IPS-18c (cell line): ENCODE data around the gene C1orf50.
"Not testable (repeated sequence)": the region's sequence is repeated elsewhere in the genome, so short reads cannot be mapped to it uniquely, and the experiment has no call there.

Source experiments
- H3K4me3 ChIP-seq: 2 replicates; pipeline ENCODE4 v1.7.0; 2013; ENCODE audit warnings: low read depth, mild to moderate bottlenecking, low read length, moderate library complexity; ENCODE audit not compliant: insufficient read depth
- H3K9me3 ChIP-seq: one replicate; pipeline ENCODE4 v1.6.1; 2013; ENCODE audit warnings: mild to moderate bottlenecking, low read length, moderate library complexity; ENCODE audit not compliant: control insufficient read depth, insufficient read depth

The C1orf50 gene

DNA sequence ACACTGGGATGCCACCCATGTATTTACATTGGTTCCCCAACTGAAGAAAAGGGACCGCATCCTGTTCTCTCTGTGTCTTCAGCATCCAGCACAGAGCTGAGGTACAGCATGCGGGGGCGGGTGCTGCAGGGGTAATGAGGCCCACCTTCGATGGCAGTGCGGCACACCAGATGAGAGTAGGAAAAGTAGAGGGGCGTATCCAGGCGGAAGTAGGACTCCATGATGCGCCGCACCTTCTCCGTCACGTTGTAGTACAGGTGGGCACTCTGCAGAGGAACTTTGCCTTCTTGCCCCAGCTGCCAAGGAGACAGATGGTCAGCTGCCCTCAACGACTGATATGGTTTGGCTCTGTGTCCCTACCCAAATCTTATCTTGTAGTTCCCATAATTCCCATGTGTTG, 17.0 kb upstream of the C1orf50 start:
- Histone ChIP-seq H3K9me3 (no peaks in the 10 kb centered on the region), H3K4me3 (no peak overlapping the region)

- H3K4me3 ChIP-seq, H3K9me3 ChIP-seq: not testable (repeated sequence)
Measured at GRCh38 chr1:42751511-42752070, 15.5 kb upstream of the C1orf50 start.

GRCh38 chr1:42752284-42752683, 14.8 kb upstream of the C1orf50 start:
- Histone ChIP-seq H3K4me3 (no peak overlapping the region), H3K9me3 (no peaks in the 10 kb centered on the region)

DNA sequence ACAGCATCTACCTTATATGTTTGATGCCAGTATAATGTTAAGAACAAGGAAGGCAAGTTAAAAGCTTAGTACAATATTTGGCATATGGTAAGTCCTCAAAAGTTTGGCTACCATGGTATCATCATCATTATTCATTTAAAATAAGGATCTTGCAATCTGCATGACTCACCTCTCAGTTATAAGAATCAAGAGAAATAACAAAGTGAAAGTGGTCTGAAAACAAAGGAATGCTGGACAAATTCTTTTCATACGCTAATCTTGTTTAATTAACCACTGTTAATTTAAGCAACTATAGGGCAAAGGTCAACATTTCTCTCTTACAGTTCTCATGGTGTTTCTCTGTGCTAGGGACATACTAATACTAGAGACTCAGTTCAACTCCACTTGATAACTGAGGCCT, 14.0 kb upstream of the C1orf50 start:
- H3K4me3 ChIP-seq = no peak overlapping the region
- no peaks in the 10 kb centered on the region for H3K9me3 ChIP-seq

DNA sequence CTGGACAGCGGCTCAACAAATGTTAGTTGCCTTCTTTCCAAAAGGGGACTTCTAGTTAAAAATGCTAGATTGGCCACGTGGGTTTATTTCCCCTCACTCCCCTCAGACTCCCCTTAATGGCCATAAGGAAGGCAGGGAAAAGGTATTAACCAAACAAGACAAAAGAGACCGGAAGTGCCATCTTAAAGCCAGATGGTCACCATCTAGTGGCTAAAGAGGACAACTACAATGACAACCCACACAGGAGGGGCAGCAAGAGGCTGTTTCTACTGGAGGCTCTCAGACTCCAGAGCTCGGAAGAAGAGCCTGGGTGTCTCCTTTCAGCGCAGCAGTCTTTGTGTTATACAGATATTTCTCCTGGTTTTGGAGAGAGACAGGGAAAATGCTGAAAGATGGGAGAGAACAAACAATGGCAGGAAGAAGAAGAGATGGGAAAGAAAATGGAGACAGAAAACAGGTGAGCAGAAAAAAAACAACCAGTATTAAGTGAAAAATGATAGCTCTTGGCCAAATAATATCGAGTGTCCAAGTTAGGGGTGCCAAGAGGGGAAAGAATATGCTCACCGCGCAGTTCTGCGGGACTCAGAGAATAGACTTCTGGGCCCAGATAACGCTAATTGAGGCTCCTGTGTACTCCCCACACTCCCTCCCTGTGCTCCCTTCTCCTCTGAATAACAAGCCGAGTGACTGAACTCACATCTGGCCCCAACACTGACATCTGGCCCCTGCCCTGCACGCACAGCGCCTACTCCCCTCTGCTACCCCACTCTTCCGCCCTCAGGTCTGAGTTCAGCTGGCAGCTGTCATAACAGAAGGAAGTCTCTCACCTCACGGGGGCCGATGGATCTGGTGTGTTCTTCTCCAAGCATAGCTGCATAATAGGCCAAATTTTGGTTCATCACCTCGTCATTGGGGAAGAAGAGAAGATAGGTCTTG, 9.8 kb upstream of the C1orf50 start:
- H3K4me3 ChIP-seq = no peak overlapping the region
- H3K9me3 ChIP-seq = no peaks in the 10 kb centered on the region

GRCh38 chr1:42757892-42758275, 9.2 kb upstream of the C1orf50 start:
- Histone ChIP-seq H3K4me3 (no peak overlapping the region), H3K9me3 (no peaks in the 10 kb centered on the region)

GRCh38 chr1:42758641-42759040, 8.4 kb upstream of the C1orf50 start:
- H3K9me3 ChIP-seq = no peaks in the 10 kb centered on the region
- H3K4me3 ChIP-seq = no peak overlapping the region

DNA sequence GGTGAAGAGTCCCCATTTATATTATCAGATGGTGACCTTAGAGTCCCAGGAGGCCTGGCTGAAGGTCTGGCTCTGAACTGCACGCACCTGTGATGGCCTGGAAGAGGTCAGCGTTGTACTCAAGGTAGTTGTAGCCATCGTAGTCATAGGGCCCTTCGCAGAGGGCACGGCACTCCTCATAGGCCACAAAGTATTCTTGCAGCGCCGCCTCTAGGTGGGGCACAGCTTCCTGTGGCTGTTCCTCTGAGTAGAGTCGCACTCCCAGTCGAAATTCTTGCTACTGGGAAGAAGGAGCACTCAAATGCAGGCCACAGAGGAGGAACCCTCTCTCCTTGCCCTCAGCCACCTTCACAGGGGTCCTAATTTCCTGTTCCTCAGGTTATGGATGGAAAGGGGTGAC, 7.9 kb upstream of the C1orf50 start:
- H3K9me3 ChIP-seq = no peaks in the 10 kb centered on the region
- H3K4me3 ChIP-seq = no peak overlapping the region

GRCh38 chr1:42761567-42761966, 5.5 kb upstream of the C1orf50 start:
- Histone ChIP-seq H3K9me3 (no peaks in the 10 kb centered on the region), H3K4me3 (no peak overlapping the region)

- H3K9me3 ChIP-seq = no peaks in the 10 kb centered on the region
Measured at GRCh38 chr1:42762269-42762668, 4.8 kb upstream of the C1orf50 start.

GRCh38 chr1:42765269-42765668, 1.8 kb upstream of the C1orf50 start:
- H3K4me3 ChIP-seq = peak overlapping the region; percentile 99
- H3K9me3 ChIP-seq = no peaks in the 10 kb centered on the region

More at GRCh38 chr1:42762269-42762668, 4.8 kb upstream of the C1orf50 start:
- no peak overlapping the region for H3K4me3 ChIP-seq

GRCh38 chr1:42765832-42766740, 963 bp upstream of the C1orf50 start:
- Histone ChIP-seq H3K9me3 (no peaks in the 10 kb centered on the region), H3K4me3 (peak overlapping the region; percentile 99)

- H3K9me3 ChIP-seq = no peaks in the 10 kb centered on the region
- H3K4me3 ChIP-seq = peak overlapping the region; percentile 99
Measured at GRCh38 chr1:42767510-42768000, 506 bp downstream of the C1orf50 start.

DNA sequence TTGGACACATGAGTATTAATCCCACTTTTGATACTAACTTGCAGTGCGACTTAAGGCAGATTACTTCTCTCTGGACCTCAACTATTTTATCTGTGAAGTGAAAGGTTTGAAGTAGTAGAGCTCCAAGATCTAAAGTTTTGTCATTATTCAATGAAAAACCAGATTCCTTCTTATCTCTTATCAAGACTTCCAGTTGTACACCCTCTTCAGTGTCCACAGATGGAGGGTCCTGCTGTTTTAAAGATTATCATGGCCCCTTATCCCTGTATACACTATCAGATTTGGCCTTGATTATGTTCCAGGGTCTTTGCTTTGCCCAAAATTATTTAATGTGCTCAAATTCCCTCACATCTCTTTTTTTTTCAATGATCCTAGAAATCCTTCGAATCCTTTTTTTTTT, 1.1 kb downstream of the C1orf50 start:
- no peaks in the 10 kb centered on the region for H3K9me3 ChIP-seq
- peak overlapping the region; percentile 99; the same call in 1 of the 2 replicates for H3K4me3 ChIP-seq

GRCh38 chr1:42769811-42770210, 2.8 kb downstream of the C1orf50 start:
- no peak overlapping the region for H3K4me3 ChIP-seq
- H3K9me3 ChIP-seq = no peaks in the 10 kb centered on the region

- H3K9me3 ChIP-seq = no peaks in the 10 kb centered on the region
- no peak overlapping the region for H3K4me3 ChIP-seq
Measured at GRCh38 chr1:42773420-42773819, 6.4 kb downstream of the C1orf50 start.

DNA sequence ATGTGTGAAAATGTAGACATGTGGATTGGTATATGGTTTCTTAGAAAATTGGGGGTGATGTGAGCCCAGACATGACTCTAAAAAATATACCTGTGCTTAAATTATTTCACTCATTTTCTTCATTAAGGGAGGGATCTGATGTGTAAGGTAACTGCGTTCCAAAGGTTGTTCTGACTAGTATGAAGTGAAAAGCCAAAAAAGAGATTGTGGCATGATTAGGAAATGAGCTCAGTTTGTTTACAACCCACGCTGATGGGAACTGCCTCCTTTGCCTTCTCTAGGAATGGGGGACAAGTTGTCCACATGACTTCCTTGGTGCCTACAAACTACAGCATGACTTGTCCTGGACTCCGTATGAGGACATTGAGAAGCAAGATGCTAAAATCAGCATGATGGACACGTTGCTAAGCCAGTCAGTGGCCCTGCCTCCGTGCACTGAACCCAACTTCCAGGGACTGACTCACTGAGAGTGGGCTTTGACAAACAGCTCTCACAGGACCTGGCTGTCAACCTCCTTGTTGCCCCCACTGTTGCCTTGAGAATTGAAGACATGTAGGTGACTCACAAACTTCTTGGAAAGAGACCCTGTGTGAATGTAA, 8.0 kb downstream of the C1orf50 start:
- Histone ChIP-seq H3K4me3 (no peak overlapping the region), H3K9me3 (no peaks in the 10 kb centered on the region)
